HepG2 (cell line): ENCODE data around the gene ZNF433. TPM values are rescaled to one million over a fixed set of nuclear protein-coding genes. Genes with fewer than 3 reads are reported as not detected.
A peak's percentile ranks its signal among the peaks of the same experiment; 100 is the strongest.

Experiments
- ARNTL ChIP-seq: sonication (generic); formaldehyde crosslinking; IDR thresholded peaks from 2 replicates; pipeline ENCODE4 v1.4.0; 2020; ENCODE audit warnings: mild to moderate bottlenecking, missing genetic modification reagents
- FOXC1 ChIP-seq: sonication (generic); formaldehyde crosslinking; IDR thresholded peaks from 2 replicates; pipeline ENCODE4 v1.8.0; 2022; ENCODE audit warnings: mild to moderate bottlenecking, missing genetic modification reagents, borderline replicate concordance
- FOXJ3 ChIP-seq: sonication (generic); formaldehyde crosslinking; IDR thresholded peaks from 2 replicates; pipeline ENCODE4 v1.4.0; 2020; ENCODE audit warnings: missing genetic modification reagents, mild to moderate bottlenecking, borderline replicate concordance
- GATAD2A ChIP-seq: IDR thresholded peaks from 2 replicates; pipeline ENCODE4 v1.6.1; 2016
- HOXA5 ChIP-seq: sonication (generic); formaldehyde crosslinking; IDR thresholded peaks from 2 replicates; pipeline ENCODE4 v1.4.0; 2020; ENCODE audit warnings: missing genetic modification reagents
- MEIS2 ChIP-seq: sonication (generic); formaldehyde crosslinking; IDR thresholded peaks from 2 replicates; pipeline ENCODE4 v1.9.0; 2021; ENCODE audit warnings: mild to moderate bottlenecking, missing genetic modification reagents
- MIER3 ChIP-seq: IDR thresholded peaks from 2 replicates; pipeline ENCODE4 v1.6.1; 2016; ENCODE audit warnings: missing compliant biosample characterization, borderline replicate concordance
- PHF8 ChIP-seq: sonication (generic); formaldehyde crosslinking; IDR thresholded peaks from 2 replicates; pipeline ENCODE4 v1.5.0; 2020; ENCODE audit warnings: missing genetic modification reagents
- RARA ChIP-seq: IDR thresholded peaks from 2 replicates; pipeline ENCODE4 v1.6.1; 2016; ENCODE audit warnings: missing genetic modification reagents, missing compliant biosample characterization
- RBFOX2 ChIP-seq: fragments of 200-400 bp; formaldehyde crosslinking; IDR thresholded peaks from 2 replicates; pipeline ENCODE4 v1.6.1; 2017; ENCODE audit warnings: low read depth, mild to moderate bottlenecking, low read length
- SAP130 ChIP-seq: IDR thresholded peaks from 2 replicates; pipeline ENCODE4 v1.6.1; 2016; ENCODE audit warnings: low read depth
- SP4 ChIP-seq: sonication (generic); formaldehyde crosslinking; IDR thresholded peaks from 2 replicates; pipeline ENCODE4 v1.8.1; 2023; ENCODE audit warnings: mild to moderate bottlenecking, missing genetic modification reagents
- ZFY ChIP-seq: sonication (generic); formaldehyde crosslinking; IDR thresholded peaks from 2 replicates; pipeline ENCODE4 v1.4.0; 2020; ENCODE audit warnings: missing genetic modification reagents
- ZNF34 ChIP-seq: sonication (generic); formaldehyde crosslinking; IDR thresholded peaks from 2 replicates; pipeline ENCODE4 v1.4.0; 2020; ENCODE audit warnings: mild to moderate bottlenecking, missing genetic modification reagents, borderline replicate concordance
- ZSCAN31 ChIP-seq: sonication (generic); formaldehyde crosslinking; IDR thresholded peaks from 2 replicates; pipeline ENCODE4 v1.5.0; 2020; ENCODE audit warnings: low read depth, mild to moderate bottlenecking, missing genetic modification reagents
- polyA plus RNA-seq, 8 experiments: library from polyadenylated mRNA; depleted of rRNA in 3 of 8; stranded (reverse) in 7 of 8; unstranded in 1 of 8; fragments of >200 nt; fragmentation: Illumina TruSeq in 4 of 8; extraction: Trizol in 4 of 8; gene quantifications; 2 replicates each; pipeline versions ENCODE4 v1.2.1 to v1.2.3, GENCODE V29; 2011 to 2016; ENCODE audit warnings: low read depth in 4 of 8, missing spikeins in 1 of 8, mixed read lengths in 1 of 8; ENCODE audit not compliant: insufficient read depth in 1 of 8
- total RNA-seq, 5 experiments: library from RNA; depleted of rRNA; stranded (reverse); fragments of >200 nt; fragmentation: Illumina TruSeq; extraction: Trizol; gene quantifications; 2 replicates each; pipeline ENCODE4 v1.2.3, GENCODE V29; 2016; ENCODE audit warnings: low read depth in 1 of 5
- TF ChIP-seq, protein P1 (sequence below): sonication (generic); formaldehyde crosslinking; IDR thresholded peaks from 2 replicates; pipeline ENCODE4 v1.4.0; 2020; ENCODE audit warnings: mild to moderate bottlenecking, missing genetic modification reagents
- TF ChIP-seq, protein P2 (sequence below): IDR thresholded peaks from 2 replicates; pipeline ENCODE4 v1.6.1; 2016; ENCODE audit warnings: missing genetic modification reagents, missing compliant biosample characterization
- TF ChIP-seq, protein P3 (sequence below): sonication (generic); formaldehyde crosslinking; conservative IDR thresholded peaks from 2 replicates; pipeline ENCODE4 v1.4.0; 2020; ENCODE audit warnings: mild to moderate bottlenecking, missing genetic modification reagents, moderate library complexity
- TF ChIP-seq, protein P4 (sequence below): IDR thresholded peaks from 2 replicates; pipeline ENCODE4 v1.6.1; 2016; ENCODE audit warnings: missing compliant biosample characterization, missing genetic modification reagents, borderline replicate concordance

ZNF433 gene
- total and polyA plus RNA-seq, 2 of the 13 experiments (the other 11 are each of a cell fraction or from before 2014, with no cell fraction given): 1.8 to 4.9 TPM

DNA sequence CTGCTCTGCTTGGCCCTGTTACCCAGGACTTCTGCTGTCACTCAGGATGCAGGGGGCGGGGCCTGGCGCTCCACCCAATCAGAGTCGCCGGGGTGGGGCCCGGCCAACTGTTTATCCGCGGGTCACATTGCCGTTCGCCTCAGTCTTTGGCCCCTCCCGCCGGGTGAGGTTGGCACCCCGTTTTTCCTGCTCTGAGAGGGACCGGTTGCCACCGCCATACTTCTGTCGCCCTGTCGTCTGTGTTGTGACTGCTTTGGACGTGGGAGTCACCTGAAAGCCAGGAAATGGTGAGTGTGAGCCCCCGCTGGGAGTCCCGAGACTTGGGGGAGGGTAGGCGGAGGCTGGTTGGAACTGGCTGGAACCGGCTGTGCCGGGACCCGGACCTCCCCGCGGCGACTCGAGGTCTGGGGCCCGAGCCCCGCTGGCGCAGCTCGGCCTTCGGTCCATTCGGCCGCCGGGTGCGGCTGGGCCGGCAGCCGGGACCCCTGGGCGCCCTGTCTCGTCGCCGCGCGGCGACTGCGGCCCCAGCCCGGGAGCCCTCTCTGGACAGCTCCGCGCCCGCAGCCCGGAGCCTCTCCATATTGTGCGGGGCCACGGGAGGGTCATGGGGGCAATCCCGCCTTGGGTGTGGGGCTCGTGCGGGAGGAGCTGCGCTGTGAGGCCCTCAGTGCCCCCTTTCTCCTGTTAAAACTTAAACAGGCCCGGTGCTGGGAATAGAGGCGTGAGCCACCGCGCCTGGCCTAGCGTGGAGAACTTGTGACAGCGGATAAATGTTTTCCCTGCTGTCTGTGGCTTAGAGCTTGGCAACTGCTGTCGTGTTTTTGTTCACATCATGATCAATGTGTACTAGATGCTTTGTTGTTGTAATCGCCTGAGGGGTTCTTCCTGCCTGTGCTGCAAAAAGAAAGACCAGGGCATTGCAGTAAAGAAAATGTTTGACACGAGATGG is 29.4 kb upstream of the ZNF433 start, which contains the start of gene ZNF844 (continued):
- TF ChIP-seq, protein P1, sequence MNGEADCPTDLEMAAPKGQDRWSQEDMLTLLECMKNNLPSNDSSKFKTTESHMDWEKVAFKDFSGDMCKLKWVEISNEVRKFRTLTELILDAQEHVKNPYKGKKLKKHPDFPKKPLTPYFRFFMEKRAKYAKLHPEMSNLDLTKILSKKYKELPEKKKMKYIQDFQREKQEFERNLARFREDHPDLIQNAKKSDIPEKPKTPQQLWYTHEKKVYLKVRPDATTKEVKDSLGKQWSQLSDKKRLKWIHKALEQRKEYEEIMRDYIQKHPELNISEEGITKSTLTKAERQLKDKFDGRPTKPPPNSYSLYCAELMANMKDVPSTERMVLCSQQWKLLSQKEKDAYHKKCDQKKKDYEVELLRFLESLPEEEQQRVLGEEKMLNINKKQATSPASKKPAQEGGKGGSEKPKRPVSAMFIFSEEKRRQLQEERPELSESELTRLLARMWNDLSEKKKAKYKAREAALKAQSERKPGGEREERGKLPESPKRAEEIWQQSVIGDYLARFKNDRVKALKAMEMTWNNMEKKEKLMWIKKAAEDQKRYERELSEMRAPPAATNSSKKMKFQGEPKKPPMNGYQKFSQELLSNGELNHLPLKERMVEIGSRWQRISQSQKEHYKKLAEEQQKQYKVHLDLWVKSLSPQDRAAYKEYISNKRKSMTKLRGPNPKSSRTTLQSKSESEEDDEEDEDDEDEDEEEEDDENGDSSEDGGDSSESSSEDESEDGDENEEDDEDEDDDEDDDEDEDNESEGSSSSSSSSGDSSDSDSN (CRISPR knock-in tag): peak; percentile 68; the same call in 1 of the 2 replicates
- TF ChIP-seq RBFOX2 (peak; percentile 71), ARNTL (CRISPR knock-in tag) (0 out of 2 replicates have a peak, but pooled peaks have one; percentile 40), MEIS2 (CRISPR knock-in tag) (0 out of 2 replicates have a peak, but pooled peaks have one; percentile 63), ZSCAN31 (CRISPR knock-in tag) (0 out of 2 replicates have a peak, but pooled peaks have one; percentile 39), RARA (CRISPR knock-in tag) (peak; percentile 1; the same call in 1 of the 2 replicates), PHF8 (CRISPR knock-in tag) (peak; percentile 77), FOXJ3 (CRISPR knock-in tag) (no peak), GATAD2A (peak; percentile 25; the same call in 1 of the 2 replicates), ZNF34 (CRISPR knock-in tag) (0 out of 2 replicates have a peak, but pooled peaks have one; percentile 55), SP4 (peak; percentile 71; the same call in 1 of the 2 replicates), SAP130 (CRISPR knock-in tag) (peak; percentile 82), MIER3 (peak; percentile 13; the same call in 1 of the 2 replicates), HOXA5 (CRISPR knock-in tag) (peak; percentile 44; the same call in 1 of the 2 replicates), FOXC1 (peak; percentile 59; the same call in 1 of the 2 replicates), ZFY (CRISPR knock-in tag) (peak; percentile 55; the same call in 1 of the 2 replicates)
- TF ChIP-seq, protein P2, sequence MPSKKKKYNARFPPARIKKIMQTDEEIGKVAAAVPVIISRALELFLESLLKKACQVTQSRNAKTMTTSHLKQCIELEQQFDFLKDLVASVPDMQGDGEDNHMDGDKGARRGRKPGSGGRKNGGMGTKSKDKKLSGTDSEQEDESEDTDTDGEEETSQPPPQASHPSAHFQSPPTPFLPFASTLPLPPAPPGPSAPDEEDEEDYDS (CRISPR knock-in tag): peak; percentile 93
- TF ChIP-seq, protein P3, sequence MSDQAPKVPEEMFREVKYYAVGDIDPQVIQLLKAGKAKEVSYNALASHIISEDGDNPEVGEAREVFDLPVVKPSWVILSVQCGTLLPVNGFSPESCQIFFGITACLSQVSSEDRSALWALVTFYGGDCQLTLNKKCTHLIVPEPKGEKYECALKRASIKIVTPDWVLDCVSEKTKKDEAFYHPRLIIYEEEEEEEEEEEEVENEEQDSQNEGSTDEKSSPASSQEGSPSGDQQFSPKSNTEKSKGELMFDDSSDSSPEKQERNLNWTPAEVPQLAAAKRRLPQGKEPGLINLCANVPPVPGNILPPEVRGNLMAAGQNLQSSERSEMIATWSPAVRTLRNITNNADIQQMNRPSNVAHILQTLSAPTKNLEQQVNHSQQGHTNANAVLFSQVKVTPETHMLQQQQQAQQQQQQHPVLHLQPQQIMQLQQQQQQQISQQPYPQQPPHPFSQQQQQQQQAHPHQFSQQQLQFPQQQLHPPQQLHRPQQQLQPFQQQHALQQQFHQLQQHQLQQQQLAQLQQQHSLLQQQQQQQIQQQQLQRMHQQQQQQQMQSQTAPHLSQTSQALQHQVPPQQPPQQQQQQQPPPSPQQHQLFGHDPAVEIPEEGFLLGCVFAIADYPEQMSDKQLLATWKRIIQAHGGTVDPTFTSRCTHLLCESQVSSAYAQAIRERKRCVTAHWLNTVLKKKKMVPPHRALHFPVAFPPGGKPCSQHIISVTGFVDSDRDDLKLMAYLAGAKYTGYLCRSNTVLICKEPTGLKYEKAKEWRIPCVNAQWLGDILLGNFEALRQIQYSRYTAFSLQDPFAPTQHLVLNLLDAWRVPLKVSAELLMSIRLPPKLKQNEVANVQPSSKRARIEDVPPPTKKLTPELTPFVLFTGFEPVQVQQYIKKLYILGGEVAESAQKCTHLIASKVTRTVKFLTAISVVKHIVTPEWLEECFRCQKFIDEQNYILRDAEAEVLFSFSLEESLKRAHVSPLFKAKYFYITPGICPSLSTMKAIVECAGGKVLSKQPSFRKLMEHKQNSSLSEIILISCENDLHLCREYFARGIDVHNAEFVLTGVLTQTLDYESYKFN (CRISPR knock-in tag): peak; percentile 55; the same call in 1 of the 2 replicates
- TF ChIP-seq, protein P4, sequence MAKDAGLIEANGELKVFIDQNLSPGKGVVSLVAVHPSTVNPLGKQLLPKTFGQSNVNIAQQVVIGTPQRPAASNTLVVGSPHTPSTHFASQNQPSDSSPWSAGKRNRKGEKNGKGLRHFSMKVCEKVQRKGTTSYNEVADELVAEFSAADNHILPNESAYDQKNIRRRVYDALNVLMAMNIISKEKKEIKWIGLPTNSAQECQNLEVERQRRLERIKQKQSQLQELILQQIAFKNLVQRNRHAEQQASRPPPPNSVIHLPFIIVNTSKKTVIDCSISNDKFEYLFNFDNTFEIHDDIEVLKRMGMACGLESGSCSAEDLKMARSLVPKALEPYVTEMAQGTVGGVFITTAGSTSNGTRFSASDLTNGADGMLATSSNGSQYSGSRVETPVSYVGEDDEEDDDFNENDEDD (CRISPR knock-in tag): no peak
